Neural cell (in vitro differentiated cells): ENCODE measurements around the gene ACTR1A. TPM values are rescaled to one million over a fixed set of nuclear protein-coding genes. Genes with fewer than 3 reads are reported as not detected.

Experiments
- H2AFZ ChIP-seq: fragments of 200-600, 300-800 bp; sonication (generic), shearing (Covaris generic); 2 replicates; pipeline ENCODE4 v1.6.0; 2014; ENCODE audit warnings: low read depth, mild to moderate bottlenecking, antibody characterized with exemption, low read length, moderate library complexity
- H3F3A ChIP-seq: fragments of 200-600 bp; shearing (Covaris generic); 2 replicates; pipeline ENCODE4 v1.6.1; 2016; ENCODE audit warnings: mild to moderate bottlenecking, moderate library complexity, mixed read lengths, antibody characterized with exemption, low read length; ENCODE audit not compliant: insufficient read depth, poor library complexity, severe bottlenecking
- H3K27ac ChIP-seq: fragments of 200-600, 300-800 bp; sonication (generic), shearing (Covaris generic); 2 replicates; pipeline ENCODE4 v1.5.1; 2014; ENCODE audit warnings: mild to moderate bottlenecking, low read length, moderate library complexity
- H3K27me3 ChIP-seq: fragments of 300-800, 200-600 bp; sonication (generic), shearing (Covaris generic); 2 replicates; pipeline ENCODE4 v1.6.0; 2014; ENCODE audit warnings: mild to moderate bottlenecking, low read depth, low read length, moderate library complexity; ENCODE audit not compliant: insufficient read depth
- H3K36me3 ChIP-seq: fragments of 300-800, 200-600 bp; sonication (generic), shearing (Covaris generic); 2 replicates; pipeline ENCODE4 v1.5.1; 2014; ENCODE audit warnings: mild to moderate bottlenecking, antibody characterized with exemption, low read length, moderate library complexity; ENCODE audit not compliant: insufficient read depth
- H3K4me2 ChIP-seq: fragments of 300-800, 200-600 bp; sonication (generic), shearing (Covaris generic); 2 replicates; pipeline ENCODE4 v1.6.0; 2014; ENCODE audit warnings: mild to moderate bottlenecking, low read length
- H3K4me3 ChIP-seq: fragments of 300-800, 200-600 bp; sonication (generic), shearing (Covaris generic); 2 replicates; pipeline ENCODE4 v1.5.1; 2014; ENCODE audit warnings: mild to moderate bottlenecking, low read length, moderate library complexity
- H3K79me2 ChIP-seq: fragments of 200-600 bp; shearing (Covaris generic); replicated peaks from 2 replicates; pipeline ENCODE4 v1.6.0; 2014; ENCODE audit warnings: mild to moderate bottlenecking, low read length, moderate library complexity; ENCODE audit not compliant: insufficient read depth
- H3K9ac ChIP-seq: fragments of 300-800, 200-600 bp; sonication (generic), shearing (Covaris generic); 2 replicates; pipeline ENCODE4 v1.6.1; 2016; ENCODE audit warnings: mild to moderate bottlenecking, low read length, mixed read lengths
- H3K9me2 ChIP-seq: fragments of 200-600 bp; shearing (Covaris generic); 2 replicates; pipeline ENCODE4 v1.6.1; 2016; ENCODE audit warnings: mild to moderate bottlenecking, low read length, mixed read lengths; ENCODE audit not compliant: insufficient read depth
- H3K9me3 ChIP-seq: fragments of 200-600, 300-800 bp; sonication (generic), shearing (Covaris generic); 2 replicates; pipeline ENCODE4 v1.6.1; 2016; ENCODE audit warnings: mild to moderate bottlenecking, mixed run types, low read length, moderate library complexity, mixed read lengths
- H4K20me1 ChIP-seq: fragments of 200-600 bp; shearing (Covaris generic); 2 replicates; pipeline ENCODE4 v1.6.1; 2016; ENCODE audit warnings: mild to moderate bottlenecking, mixed run types; ENCODE audit not compliant: insufficient read depth
- EP300 ChIP-seq: fragments of 450-650 bp; conservative IDR thresholded peaks from 2 replicates; pipeline ENCODE4 v1.6.1; 2014; ENCODE audit warnings: antibody characterized with exemption, mild to moderate bottlenecking, moderate library complexity; ENCODE audit not compliant: poor library complexity, severe bottlenecking
- MXI1 ChIP-seq: fragments of 450-650 bp; conservative IDR thresholded peaks from 2 replicates; pipeline ENCODE4 v1.6.1; 2014; ENCODE audit warnings: antibody characterized with exemption, mild to moderate bottlenecking; ENCODE audit not compliant: poor library complexity, severe bottlenecking
- POLR2AphosphoS5 ChIP-seq: IDR thresholded peaks from 2 replicates; pipeline ENCODE4 v1.6.1; 2012
- RAD21 ChIP-seq: fragments of 450-650 bp; conservative IDR thresholded peaks from 2 replicates; pipeline ENCODE4 v1.6.1; 2014; ENCODE audit warnings: antibody characterized with exemption, mild to moderate bottlenecking, moderate library complexity
- TAF1 ChIP-seq: IDR thresholded peaks from 2 replicates; pipeline ENCODE4 v1.6.1; 2012; ENCODE audit warnings: low read depth
- polyA plus RNA-seq: library from polyadenylated mRNA; depleted of rRNA; stranded (reverse); fragments of >200 nt; gene quantifications from 2 replicates; pipeline ENCODE4 v1.2.3, GENCODE V29; 2014
- TF ChIP-seq, protein P1 (sequence below): IDR thresholded peaks from 2 replicates; pipeline ENCODE4 v1.6.1; 2012; ENCODE audit warnings: borderline replicate concordance
- TF ChIP-seq, protein P2 (sequence below): fragments of 450-650 bp; IDR thresholded peaks from 2 replicates; pipeline ENCODE4 v1.5.1; 2014; ENCODE audit warnings: antibody characterized with exemption, mild to moderate bottlenecking, moderate library complexity; ENCODE audit not compliant: poor library complexity, severe bottlenecking

Gene ACTR1A
- polyA plus RNA-seq, 1 donor from 2014 or later: 316 TPM

DNA sequence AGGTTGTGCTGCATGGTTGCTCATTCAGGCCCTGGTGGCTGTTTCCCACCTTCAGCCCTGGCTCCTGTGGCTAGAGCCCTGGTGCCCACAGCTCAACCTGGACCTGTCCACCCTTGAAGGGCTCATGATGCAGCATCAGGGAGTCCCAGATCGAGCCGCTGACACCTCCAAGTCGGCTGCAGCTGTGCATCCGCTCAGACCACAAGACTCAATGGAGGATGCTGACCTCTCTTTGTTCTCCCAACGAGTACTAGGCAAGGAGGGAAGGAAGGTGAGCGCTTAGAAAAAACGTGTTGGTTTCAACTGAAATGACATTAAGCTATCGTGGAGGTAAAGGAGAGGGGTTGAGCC lies 41.7 kb downstream of the ACTR1A start:
- H3K9ac ChIP-seq: peak overlapping the region; percentile 72
- H3K4me3 ChIP-seq: peak overlapping the region; percentile 75
- no peaks in the 10 kb centered on the region for H3K9me2 ChIP-seq
- no peaks in the 10 kb centered on the region for H3K9me3 ChIP-seq
- no peaks in the 10 kb centered on the region for H3K36me3 ChIP-seq
- H3K79me2 ChIP-seq: no peaks in the 10 kb centered on the region
- no peaks in the 10 kb centered on the region for H3K27me3 ChIP-seq
- TF ChIP-seq EP300 (no peak), TAF1 (peak; percentile 50)
- TF ChIP-seq, protein P1, sequence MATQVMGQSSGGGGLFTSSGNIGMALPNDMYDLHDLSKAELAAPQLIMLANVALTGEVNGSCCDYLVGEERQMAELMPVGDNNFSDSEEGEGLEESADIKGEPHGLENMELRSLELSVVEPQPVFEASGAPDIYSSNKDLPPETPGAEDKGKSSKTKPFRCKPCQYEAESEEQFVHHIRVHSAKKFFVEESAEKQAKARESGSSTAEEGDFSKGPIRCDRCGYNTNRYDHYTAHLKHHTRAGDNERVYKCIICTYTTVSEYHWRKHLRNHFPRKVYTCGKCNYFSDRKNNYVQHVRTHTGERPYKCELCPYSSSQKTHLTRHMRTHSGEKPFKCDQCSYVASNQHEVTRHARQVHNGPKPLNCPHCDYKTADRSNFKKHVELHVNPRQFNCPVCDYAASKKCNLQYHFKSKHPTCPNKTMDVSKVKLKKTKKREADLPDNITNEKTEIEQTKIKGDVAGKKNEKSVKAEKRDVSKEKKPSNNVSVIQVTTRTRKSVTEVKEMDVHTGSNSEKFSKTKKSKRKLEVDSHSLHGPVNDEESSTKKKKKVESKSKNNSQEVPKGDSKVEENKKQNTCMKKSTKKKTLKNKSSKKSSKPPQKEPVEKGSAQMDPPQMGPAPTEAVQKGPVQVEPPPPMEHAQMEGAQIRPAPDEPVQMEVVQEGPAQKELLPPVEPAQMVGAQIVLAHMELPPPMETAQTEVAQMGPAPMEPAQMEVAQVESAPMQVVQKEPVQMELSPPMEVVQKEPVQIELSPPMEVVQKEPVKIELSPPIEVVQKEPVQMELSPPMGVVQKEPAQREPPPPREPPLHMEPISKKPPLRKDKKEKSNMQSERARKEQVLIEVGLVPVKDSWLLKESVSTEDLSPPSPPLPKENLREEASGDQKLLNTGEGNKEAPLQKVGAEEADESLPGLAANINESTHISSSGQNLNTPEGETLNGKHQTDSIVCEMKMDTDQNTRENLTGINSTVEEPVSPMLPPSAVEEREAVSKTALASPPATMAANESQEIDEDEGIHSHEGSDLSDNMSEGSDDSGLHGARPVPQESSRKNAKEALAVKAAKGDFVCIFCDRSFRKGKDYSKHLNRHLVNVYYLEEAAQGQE: peak; percentile 20
- H3F3A ChIP-seq: no peaks in the 10 kb centered on the region
- H3K27ac ChIP-seq: peak overlapping the region; percentile 80
- peak overlapping the region; percentile 99 for H2AFZ ChIP-seq
- no peak overlapping the region for H3K4me2 ChIP-seq
- no peaks in the 10 kb centered on the region for H4K20me1 ChIP-seq

DNA sequence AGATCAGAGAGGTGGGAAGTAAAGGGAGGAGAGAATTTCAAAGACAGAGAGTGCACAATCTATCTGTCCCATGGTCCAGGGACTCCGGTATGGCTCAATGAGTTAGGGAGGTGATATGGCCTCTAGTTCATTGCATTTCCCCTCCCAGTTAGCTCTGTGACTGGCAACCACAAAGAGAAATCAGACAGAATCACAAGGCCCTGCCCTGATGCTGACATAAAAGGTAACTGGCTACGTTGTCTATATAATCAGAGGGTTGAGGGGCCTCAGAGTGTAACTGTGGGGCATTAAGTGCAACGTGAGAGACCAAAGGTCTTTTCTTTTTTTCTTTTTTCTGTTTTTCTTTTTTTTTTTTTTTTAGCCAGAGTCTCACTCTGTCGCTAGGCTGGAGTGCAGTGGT lies 43.9 kb downstream of the ACTR1A start:
- Histone ChIP-seq H3K27me3 (no peaks in the 10 kb centered on the region), H3K9me3 (no peaks in the 10 kb centered on the region), H2AFZ (no peak overlapping the region), H3K4me3 (no peak overlapping the region), H3K79me2 (no peaks in the 10 kb centered on the region), H3K9ac (no peak overlapping the region), H3K4me2 (no peak overlapping the region), H3K9me2 (no peaks in the 10 kb centered on the region), H3K36me3 (no peaks in the 10 kb centered on the region), H3F3A (no peaks in the 10 kb centered on the region), H3K27ac (no peak overlapping the region), H4K20me1 (no peaks in the 10 kb centered on the region)
- TF ChIP-seq RAD21: no peak

DNA sequence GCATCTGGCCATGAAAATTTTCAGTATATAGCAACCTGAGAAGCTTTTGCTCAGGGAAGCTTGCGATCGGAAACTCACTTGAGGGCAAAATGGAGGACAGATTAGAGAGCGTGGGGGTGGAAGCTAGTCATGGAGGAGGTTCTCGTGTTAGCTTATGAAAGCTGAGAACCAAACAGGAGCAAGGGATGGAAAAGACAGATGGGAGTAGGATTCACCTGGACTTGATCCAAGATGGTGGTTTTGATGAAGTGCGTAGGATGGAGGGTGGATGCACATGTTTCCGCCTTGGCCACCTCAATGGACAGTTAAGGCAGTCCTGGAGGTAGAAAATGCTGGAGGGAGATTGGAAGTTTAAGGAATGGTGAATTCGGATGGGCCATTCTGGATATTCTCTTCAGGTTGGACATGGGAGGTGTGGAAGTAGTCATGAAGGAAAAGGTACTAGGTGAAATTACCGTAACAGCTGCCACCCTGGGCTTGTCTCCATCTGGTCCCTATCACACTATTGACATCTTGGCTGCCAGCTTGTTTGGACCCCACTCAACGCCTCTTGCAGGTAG lies 44.8 kb downstream of the ACTR1A start:
- Histone ChIP-seq H3K9ac (no peak overlapping the region), H3F3A (no peaks in the 10 kb centered on the region), H3K4me2 (no peak overlapping the region), H4K20me1 (no peaks in the 10 kb centered on the region), H3K36me3 (no peaks in the 10 kb centered on the region), H3K9me2 (no peaks in the 10 kb centered on the region), H3K27me3 (no peaks in the 10 kb centered on the region), H2AFZ (no peak overlapping the region), H3K27ac (no peak overlapping the region), H3K79me2 (no peaks in the 10 kb centered on the region), H3K9me3 (no peaks in the 10 kb centered on the region), H3K4me3 (no peak overlapping the region)
- TF ChIP-seq RAD21: no peak
- TF ChIP-seq, protein P2, sequence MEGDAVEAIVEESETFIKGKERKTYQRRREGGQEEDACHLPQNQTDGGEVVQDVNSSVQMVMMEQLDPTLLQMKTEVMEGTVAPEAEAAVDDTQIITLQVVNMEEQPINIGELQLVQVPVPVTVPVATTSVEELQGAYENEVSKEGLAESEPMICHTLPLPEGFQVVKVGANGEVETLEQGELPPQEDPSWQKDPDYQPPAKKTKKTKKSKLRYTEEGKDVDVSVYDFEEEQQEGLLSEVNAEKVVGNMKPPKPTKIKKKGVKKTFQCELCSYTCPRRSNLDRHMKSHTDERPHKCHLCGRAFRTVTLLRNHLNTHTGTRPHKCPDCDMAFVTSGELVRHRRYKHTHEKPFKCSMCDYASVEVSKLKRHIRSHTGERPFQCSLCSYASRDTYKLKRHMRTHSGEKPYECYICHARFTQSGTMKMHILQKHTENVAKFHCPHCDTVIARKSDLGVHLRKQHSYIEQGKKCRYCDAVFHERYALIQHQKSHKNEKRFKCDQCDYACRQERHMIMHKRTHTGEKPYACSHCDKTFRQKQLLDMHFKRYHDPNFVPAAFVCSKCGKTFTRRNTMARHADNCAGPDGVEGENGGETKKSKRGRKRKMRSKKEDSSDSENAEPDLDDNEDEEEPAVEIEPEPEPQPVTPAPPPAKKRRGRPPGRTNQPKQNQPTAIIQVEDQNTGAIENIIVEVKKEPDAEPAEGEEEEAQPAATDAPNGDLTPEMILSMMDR: no peak
- TF ChIP-seq MXI1: no peak
- no peak for TF ChIP-seq TAF1
- TF ChIP-seq, protein P1: no peak
- no peak for TF ChIP-seq POLR2AphosphoS5
